Lung (tissue), 12 donors: ENCODE measurements around the gene NAXD. TPM values are rescaled to one million over a fixed set of nuclear protein-coding genes. Genes with fewer than 3 reads are reported as not detected.

Source experiments
- ATAC-seq: fragments of 200-7000 bp; cut with Tn5 transposase; one replicate; pipeline ENCODE4 v1.9.1; 2020; ENCODE audit warnings: moderate number of reproducible peaks; ENCODE audit not compliant: insufficient read depth, low FRiP score
- DNase-seq, 3 donors: peaks; one replicate each; pipeline ENCODE4 v3.0.0-alpha.2; 2013 to 2017
- H3K27ac ChIP-seq, 2 donors: one replicate each; pipeline ENCODE4 v1.5.1; 2013; ENCODE audit warnings: mild to moderate bottlenecking in 2 of 2, moderate library complexity in 2 of 2, control low read depth in 1 of 2, inconsistent platforms in 1 of 2, low read depth in 1 of 2, low read length in 1 of 2
- H3K27me3 ChIP-seq, 3 donors: one replicate each; pipeline ENCODE4 v1.5.1; 2013; ENCODE audit warnings: low read length in 2 of 3; ENCODE audit not compliant: control insufficient read depth in 3 of 3, insufficient read depth in 3 of 3
- H3K36me3 ChIP-seq, 4 donors: one replicate each; pipeline ENCODE4 v1.5.1; 2013; ENCODE audit warnings: low read length in 4 of 4, mild to moderate bottlenecking in 1 of 4, moderate library complexity in 1 of 4; ENCODE audit not compliant: control insufficient read depth in 4 of 4, insufficient read depth in 4 of 4
- H3K4me1 ChIP-seq, 5 donors: one replicate each; pipeline ENCODE4 v1.5.1; 2013; ENCODE audit warnings: low read length in 5 of 5, mild to moderate bottlenecking in 2 of 5, moderate library complexity in 1 of 5; ENCODE audit not compliant: control insufficient read depth in 5 of 5, insufficient read depth in 5 of 5
- H3K4me3 ChIP-seq: one replicate; pipeline ENCODE4 v1.5.1; 2013; ENCODE audit warnings: mild to moderate bottlenecking, control low read depth, moderate library complexity
- H3K9ac ChIP-seq, 2 donors: one replicate each; pipeline ENCODE4 v1.5.1; 2013; ENCODE audit warnings: low read length in 2 of 2, control low read depth in 1 of 2; ENCODE audit not compliant: insufficient read depth in 1 of 2
- H3K9me3 ChIP-seq, 4 donors: one replicate each; pipeline ENCODE4 v1.5.1; 2013; ENCODE audit warnings: low read length in 3 of 4, mild to moderate bottlenecking in 1 of 4, moderate library complexity in 1 of 4; ENCODE audit not compliant: control insufficient read depth in 4 of 4, insufficient read depth in 3 of 4
- CTCF ChIP-seq: IDR thresholded peaks from 2 replicates; pipeline ENCODE4 v1.5.1; 2012; ENCODE audit warnings: mild to moderate bottlenecking; ENCODE audit errors: control extremely low read depth, extremely low read depth
- WGBS, 2 donors: extraction: QIAGEN DNeasy Blood & Tissue Kit; methylation state at CpG; one replicate each; pipeline ENCODE4 v1.1.7; 2013; 5-methylcytosine and 5-hydroxymethylcytosine counted together
- polyA plus RNA-seq, 2 donors: library from polyadenylated mRNA; stranded (reverse); fragments of 200-250 nt; gene quantifications; one replicate each; pipeline ENCODE4 v1.2.1, GENCODE V29; 2013
- total RNA-seq, 2 donors: library from RNA; depleted of rRNA in 1 of 2; stranded (reverse); fragments of >200 nt in 1 of 2; gene quantifications; one replicate each; pipeline ENCODE4 v1.2.1, GENCODE V29; 2014 to 2021
- donor health status: control.
- donor health status: control.
- donor health status: Bipolar disorder and iron deficiency.
- donor health status: healthy.
- donor health status: DM: yes; HTN: yes; CAD: no.

The NAXD gene
- total and polyA plus RNA-seq, 4 donors = 24.1 to 28.9 (median 28.6) TPM

- ATAC-seq (no peak), DNase-seq (no peak)
- Histone ChIP-seq H3K4me1 (peaks cover 0 to 20% (median 0%) of the 10 kb centered on the region in 5 donors), H3K9me3 (no peaks in the 10 kb centered on the region), H3K36me3 (peaks cover 8 to 67% (median 32%) of the 10 kb centered on the region in 4 donors), H3K4me3 (no peak overlapping the region), H3K27me3 (no peaks in the 10 kb centered on the region), H3K9ac (no peak overlapping the region), H3K27ac (no peak overlapping the region)
- WGBS, 2 donors = 80 to 81% methylated on average over 13 of the region's 13 CpGs
- TF ChIP-seq CTCF = no peak
Measured at GRCh38 chr13:110643768-110644421, 28.6 kb downstream of the NAXD start.

GRCh38 chr13:110644892-110645521, 29.7 kb downstream of the NAXD start:
- peak; percentile 25 for TF ChIP-seq CTCF
- peak; percentile 33 for ATAC-seq
- Histone ChIP-seq H3K9me3 (no peaks in the 10 kb centered on the region), H3K27ac (no peak overlapping the region), H3K4me3 (no peak overlapping the region), H3K36me3 (peaks cover 4 to 64% (median 28%) of the 10 kb centered on the region in 4 donors), H3K27me3 (no peaks in the 10 kb centered on the region), H3K4me1 (peaks cover 0 to 20% (median 0%) of the 10 kb centered on the region in 5 donors), H3K9ac (no peak overlapping the region)
- WGBS, 2 donors = 41 to 43% methylated on average over 28 of the region's 28 CpGs
- peak; percentile 56 to 81 (median 79) for DNase-seq

GRCh38 chr13:110645750-110646149, 30.4 kb downstream of the NAXD start:
- peaks cover 0 to 20% (median 0%) of the 10 kb centered on the region in 5 donors for H3K4me1 ChIP-seq
- no peak overlapping the region for H3K9ac ChIP-seq
- H3K27ac ChIP-seq = no peak overlapping the region
- DNase-seq = no peak
- no peaks in the 10 kb centered on the region for H3K9me3 ChIP-seq
- 95% methylated on average over 15 of the region's 15 CpGs for WGBS, 2 donors
- ATAC-seq = no peak
- peaks cover 4 to 63% (median 24%) of the 10 kb centered on the region in 4 donors for H3K36me3 ChIP-seq
- no peak for TF ChIP-seq CTCF
- no peak overlapping the region for H3K4me3 ChIP-seq
- no peaks in the 10 kb centered on the region for H3K27me3 ChIP-seq
